Mononuclear cell (primary cell): ENCODE measurements around the gene SLC35F5. TPM values are rescaled to one million over a fixed set of nuclear protein-coding genes. Genes with fewer than 3 reads are reported as not detected.

ENCODE experiments used
- H3K27me3 ChIP-seq: 2 replicates; pipeline ENCODE4 v1.6.0; 2011; ENCODE audit warnings: low read length, control low read depth; ENCODE audit not compliant: insufficient read depth
- H3K4me1 ChIP-seq: 2 replicates; pipeline ENCODE4 v1.5.1; 2011; ENCODE audit warnings: mild to moderate bottlenecking, low read length, control low read depth; ENCODE audit not compliant: insufficient read depth
- H3K4me3 ChIP-seq: 2 replicates; pipeline ENCODE4 v1.5.1; 2011; ENCODE audit warnings: mild to moderate bottlenecking, low read length, moderate library complexity
- H3K9me3 ChIP-seq: 2 replicates; pipeline ENCODE4 v1.5.1; 2011; ENCODE audit warnings: low read depth, mild to moderate bottlenecking, control low read depth, low read length
- total RNA-seq: library from RNA; depleted of rRNA; stranded (reverse); fragments of >200 nt; gene quantifications from one replicate; pipeline ENCODE4 v1.2.3, GENCODE V29; 2012

Gene SLC35F5
- total RNA-seq, 1 donor, result 37.8 TPM

DNA sequence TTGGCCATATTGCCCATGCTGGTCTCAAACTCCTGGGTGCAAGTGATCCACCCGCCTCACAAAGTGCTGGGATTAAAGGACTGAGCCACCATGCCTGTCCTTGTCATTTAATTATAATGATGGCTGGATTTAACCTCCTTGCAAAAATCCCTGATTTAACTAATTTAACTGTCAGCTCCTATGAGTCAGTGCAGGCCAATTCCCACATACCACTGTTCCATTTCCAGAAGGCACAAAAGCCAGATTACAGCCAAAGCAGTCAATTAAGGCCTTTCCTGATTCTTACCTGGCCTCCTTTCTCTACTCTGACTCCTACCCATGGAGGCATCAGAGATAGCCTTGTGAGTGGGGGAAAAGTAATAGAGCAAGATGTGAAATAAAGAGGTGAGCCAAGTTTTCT lies 12.3 kb upstream of the SLC35F5 start:
- Histone ChIP-seq H3K27me3 (no peaks in the 10 kb centered on the region), H3K9me3 (no peaks in the 10 kb centered on the region), H3K4me1 (no peaks in the 10 kb centered on the region), H3K4me3 (no peak overlapping the region)

DNA sequence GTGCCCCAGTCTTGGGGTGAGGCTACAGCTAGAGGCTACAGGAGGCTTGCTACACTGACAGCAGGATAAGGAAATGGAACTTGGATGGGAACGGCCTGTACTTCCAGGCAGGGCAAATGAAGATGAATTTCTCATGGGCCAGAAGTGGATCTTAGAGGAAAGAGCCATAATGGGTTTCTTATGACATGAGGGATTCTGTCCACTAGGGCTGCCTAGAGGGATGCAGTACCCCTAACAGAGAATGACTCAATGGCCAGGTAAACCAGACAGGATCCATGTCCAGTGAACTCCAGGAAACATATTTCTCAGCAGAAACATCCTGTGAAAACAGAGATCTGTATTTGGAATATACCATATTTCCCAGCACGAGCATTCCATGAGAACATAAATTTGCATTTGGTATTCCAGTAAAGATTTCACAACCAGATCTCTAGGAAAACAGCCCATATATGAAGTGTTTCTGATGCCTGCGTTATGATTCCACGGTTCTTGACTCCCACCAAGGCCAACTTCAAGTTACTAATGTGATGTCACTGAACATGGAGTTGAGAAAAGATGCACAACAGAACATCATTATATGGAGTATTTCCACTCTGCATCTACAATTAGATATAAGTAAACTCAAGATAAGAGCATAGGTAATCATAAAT lies 11.5 kb upstream of the SLC35F5 start:
- Histone ChIP-seq H3K4me3 (no peak overlapping the region), H3K27me3 (no peaks in the 10 kb centered on the region), H3K4me1 (no peaks in the 10 kb centered on the region), H3K9me3 (no peaks in the 10 kb centered on the region)

DNA sequence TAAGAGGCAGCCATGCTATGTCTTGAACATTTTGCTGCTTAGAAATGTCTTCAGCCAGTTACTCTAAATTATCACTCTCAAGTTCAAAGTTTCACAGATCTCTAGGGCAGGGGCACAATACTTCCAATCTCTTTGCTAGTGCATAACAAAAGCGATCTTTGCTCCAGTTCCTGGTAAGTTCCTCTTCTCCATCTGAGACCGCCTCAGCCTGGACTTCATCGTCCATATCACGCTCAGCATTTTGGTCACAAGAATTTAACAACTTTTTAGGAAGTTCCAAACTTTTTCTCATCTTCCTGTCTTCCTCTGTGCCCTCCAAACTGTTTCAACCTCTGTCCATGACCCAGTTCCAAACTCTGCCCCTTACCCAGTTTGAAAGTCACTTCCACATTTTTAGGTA lies 8.8 kb upstream of the SLC35F5 start:
- Histone ChIP-seq H3K4me1 (no peaks in the 10 kb centered on the region), H3K9me3 (no peaks in the 10 kb centered on the region), H3K27me3 (no peaks in the 10 kb centered on the region), H3K4me3 (no peak overlapping the region)

DNA sequence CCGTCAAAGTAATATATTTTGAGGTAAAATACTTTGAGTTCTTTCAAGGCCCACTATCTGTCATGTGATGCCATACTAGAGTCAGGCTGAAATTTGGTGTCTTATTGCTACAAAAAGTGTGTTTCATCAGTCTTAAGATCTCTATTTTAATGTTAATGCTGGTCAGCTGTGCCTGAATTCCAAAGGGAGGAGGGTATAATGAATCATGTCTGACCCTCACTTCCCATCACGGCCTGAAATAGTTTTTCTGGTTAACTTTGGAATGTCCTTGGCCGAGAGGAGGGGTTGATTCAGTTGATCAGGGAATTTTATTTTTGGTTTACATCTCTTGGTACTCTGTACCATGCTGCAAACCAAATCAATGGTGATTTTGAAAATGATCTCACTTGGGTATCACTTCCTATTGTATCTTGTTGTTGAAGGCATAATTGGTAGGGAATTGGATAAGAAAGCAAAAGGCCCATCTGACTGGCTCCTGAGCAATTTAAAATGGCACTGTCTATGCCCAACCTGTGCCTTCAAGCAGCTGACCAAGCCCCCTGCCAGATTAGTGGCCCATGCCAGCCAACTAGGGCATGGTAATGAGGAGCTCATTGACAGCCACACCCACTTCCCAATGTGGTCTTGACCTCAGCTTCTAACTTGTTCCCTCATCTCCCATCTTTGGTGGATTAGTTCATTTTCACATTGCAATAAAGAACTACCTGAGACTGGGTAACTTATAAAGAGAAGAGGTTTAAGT lies 6.1 kb upstream of the SLC35F5 start:
- Histone ChIP-seq H3K27me3 (no peaks in the 10 kb centered on the region), H3K9me3 (no peaks in the 10 kb centered on the region), H3K4me3 (no peak overlapping the region), H3K4me1 (peaks cover 4% of the 10 kb centered on the region)

DNA sequence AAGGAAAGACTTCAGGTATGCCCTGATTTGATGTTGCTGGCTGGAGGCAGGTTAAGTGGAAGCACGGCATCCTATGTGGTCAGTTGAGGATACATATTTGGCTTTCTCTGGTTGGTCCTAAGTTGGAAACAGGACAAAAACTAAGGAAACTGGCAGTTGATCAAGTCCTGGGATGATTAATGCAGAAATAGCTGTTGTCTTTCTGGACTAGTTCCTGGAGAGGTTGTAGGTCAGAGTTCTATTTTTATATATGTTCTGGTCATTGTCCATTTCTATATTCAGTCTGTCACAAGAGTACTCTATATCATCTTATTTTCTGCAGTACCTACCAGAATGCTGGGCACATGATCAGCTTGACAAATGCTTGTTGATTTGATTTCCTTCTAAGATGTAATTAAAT lies 4.0 kb upstream of the SLC35F5 start:
- Histone ChIP-seq H3K9me3 (no peaks in the 10 kb centered on the region), H3K27me3 (no peaks in the 10 kb centered on the region), H3K4me1 (peaks cover 11% of the 10 kb centered on the region), H3K4me3 (no peak overlapping the region)

DNA sequence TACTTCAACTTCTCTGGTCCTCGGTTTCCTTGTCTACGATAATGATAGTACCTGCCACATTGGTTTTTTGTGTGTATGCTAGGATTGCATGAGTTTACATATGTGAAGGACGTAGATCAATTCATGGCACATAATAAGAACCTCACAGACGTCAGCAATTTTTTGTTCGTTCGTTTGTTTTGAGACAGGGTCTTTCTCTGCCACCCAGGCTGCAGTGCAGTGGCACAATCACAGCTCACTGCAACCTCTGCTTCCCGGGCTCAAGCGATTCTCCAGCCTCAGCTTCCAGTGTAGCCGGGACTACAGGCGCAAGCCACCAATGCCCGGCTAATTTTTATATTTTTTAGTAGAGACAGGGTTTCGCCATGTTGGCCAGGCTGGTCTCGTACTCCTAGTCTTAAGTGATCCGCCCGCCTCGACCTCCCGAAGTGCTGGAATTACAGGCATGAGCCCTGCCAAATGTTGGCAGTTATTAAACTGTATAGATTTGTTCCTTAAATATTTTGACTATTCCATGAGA lies 756 bp upstream of the SLC35F5 start:
- H3K4me3 ChIP-seq, result peak overlapping the region; percentile 88
- no peaks in the 10 kb centered on the region for H3K27me3 ChIP-seq
- H3K9me3 ChIP-seq, result no peaks in the 10 kb centered on the region

DNA sequence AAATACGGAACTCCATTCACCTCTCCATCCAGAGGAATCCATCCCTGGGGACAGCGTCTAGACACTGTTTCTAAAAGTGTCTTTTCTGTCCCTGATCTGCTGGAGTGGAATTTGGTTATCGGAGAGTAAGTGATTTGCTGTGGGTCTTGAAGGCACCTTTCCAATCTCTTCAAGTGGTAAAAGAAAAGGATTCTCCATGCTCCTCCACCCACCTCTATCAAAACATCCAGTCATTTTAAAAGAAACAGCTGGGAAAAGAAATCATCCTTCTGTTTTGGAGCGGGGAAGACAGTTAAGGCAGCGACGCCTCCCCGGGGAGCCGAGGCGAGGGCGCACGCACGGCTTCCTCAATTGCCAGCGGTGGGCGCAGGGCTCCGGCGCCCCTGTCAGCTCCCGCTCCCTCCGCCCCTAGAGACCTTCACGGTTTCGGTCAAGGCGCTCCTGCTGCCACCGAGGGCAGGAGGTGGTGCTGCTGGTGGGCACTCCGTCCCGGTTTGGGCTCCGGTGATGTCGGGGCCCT lies 547 bp downstream of the SLC35F5 start:
- H3K9me3 ChIP-seq, result no peaks in the 10 kb centered on the region
- peaks cover 17% of the 10 kb centered on the region for H3K4me1 ChIP-seq
- H3K4me3 ChIP-seq, result peak overlapping the region; percentile 88
- H3K27me3 ChIP-seq, result no peaks in the 10 kb centered on the region

More for the DNA sequence above, 756 bp upstream of the SLC35F5 start:
- H3K4me1 ChIP-seq, result peaks cover 17% of the 10 kb centered on the region

DNA sequence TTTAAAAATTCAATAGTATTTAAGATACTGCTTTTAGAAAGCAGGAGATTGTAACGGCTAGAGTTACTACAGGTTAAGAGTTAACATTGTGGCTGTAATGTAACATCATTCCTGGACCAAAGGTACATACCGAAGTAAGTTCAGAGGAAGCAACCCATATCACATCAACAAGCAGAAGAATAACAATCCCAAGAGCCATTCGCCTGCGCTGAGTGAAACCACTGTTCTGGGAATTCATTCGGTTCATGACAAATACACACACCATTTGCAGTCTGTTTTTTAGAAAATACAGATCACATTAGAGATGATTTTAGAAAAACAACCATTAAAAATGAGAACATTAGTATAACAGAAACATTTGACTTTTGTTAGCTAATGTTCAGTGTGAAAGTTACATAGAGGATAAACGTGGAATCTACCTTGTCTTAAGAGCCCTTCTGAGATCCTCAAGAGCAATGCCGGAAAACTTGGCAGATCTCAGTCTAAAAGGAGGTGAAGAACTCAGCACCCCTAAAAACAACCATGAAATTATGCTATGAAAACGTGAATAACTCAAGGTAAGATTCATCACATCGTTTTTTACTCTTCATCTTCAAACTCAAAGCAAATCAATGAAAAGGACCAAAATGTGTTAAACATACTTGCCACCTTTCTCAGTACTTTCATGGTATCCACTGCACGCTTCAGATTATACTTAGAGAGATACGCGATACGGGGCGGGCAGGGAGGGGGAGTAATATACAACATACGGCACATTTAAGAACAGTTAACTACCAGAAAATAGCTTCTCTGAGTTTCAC lies 1.2 kb downstream of the SLC35F5 start:
- no peaks in the 10 kb centered on the region for H3K9me3 ChIP-seq
- no peaks in the 10 kb centered on the region for H3K27me3 ChIP-seq
- peak overlapping the region; percentile 88 for H3K4me3 ChIP-seq
- peaks cover 17% of the 10 kb centered on the region for H3K4me1 ChIP-seq

DNA sequence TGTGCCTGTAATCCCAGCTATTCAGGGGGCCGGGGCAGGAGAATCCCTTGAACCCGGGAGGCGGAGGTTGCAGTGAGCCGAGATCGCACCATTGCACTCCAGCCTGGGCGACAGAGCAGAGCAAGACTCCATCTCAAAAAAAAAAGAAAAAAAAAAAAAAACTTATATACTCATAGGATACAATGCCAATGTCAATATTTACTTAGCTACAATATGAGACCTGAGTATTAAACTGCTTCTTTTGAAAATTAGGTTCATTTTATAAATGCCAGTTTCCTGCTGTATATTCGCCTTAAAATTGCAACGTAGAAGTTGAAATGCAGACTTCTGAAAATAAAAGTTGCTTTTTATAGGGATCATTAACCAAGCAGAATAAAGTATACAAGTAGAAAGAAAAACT lies 2.3 kb downstream of the SLC35F5 start:
- H3K9me3 ChIP-seq, result no peaks in the 10 kb centered on the region
- no peak overlapping the region for H3K4me3 ChIP-seq
- peaks cover 17% of the 10 kb centered on the region for H3K4me1 ChIP-seq

DNA sequence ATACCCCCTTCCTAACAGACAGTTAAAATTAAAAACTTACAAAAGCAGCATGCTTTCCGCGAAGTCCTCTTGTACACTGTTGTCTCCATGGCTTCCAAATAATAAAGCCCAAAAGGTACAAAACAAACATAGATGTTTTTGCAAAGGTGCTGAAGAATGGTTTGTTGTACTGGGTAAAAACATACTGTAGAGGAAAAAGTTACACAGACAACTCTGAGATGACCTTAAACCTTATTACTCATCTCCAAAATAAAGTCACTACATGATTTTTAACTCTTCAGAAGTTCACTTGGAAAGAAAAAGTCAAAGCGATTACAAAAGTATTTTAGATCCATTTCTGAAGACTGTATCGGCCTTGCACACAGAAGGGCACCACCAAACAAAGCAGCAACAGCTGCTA lies 6.1 kb downstream of the SLC35F5 start:
- no peak overlapping the region for H3K4me3 ChIP-seq
- H3K9me3 ChIP-seq, result no peaks in the 10 kb centered on the region
- H3K27me3 ChIP-seq, result no peaks in the 10 kb centered on the region
- H3K4me1 ChIP-seq, result peaks cover 5% of the 10 kb centered on the region

More for the DNA sequence above, 2.3 kb downstream of the SLC35F5 start:
- no peaks in the 10 kb centered on the region for H3K27me3 ChIP-seq

DNA sequence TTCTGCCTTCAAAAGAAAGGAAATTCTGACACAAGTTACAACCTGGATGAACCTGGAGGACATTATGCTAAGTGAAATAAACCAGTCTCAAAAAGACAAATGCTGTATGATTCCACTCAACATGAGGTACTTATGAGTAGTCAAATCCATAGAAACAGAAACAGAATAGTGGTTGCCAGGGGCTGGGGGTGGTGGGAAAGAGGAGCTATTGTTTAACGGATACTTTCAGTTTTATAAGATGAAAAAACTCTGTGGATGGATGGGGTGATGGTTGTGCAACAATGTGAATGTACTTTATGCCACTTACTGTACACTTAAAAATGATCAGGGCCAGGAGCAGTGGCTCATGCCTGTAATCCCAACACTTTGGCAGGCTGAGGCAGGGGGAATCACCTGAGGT lies 15.4 kb downstream of the SLC35F5 start:
- no peak overlapping the region for H3K4me3 ChIP-seq
- H3K9me3 ChIP-seq, result no peaks in the 10 kb centered on the region
- H3K27me3 ChIP-seq, result no peaks in the 10 kb centered on the region
- no peaks in the 10 kb centered on the region for H3K4me1 ChIP-seq

DNA sequence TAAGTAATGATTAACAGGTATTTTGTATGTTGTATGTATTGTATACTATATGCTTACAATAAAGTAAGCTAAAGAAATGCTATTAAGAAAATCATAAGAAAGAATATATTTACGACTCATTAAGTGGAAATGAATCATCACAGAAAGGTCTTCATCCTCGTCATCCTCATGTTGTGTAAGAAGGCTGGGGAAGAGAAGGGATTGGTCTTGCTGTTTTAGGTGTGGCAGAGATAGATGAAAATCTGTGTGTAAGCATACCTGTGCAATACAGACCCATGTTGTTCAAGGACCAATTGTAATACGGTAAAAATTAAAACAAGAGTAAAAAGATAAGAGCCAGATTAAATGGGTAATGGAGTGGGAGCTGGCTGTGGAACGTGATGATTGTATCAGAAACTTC lies 16.6 kb downstream of the SLC35F5 start:
- H3K4me1 ChIP-seq, result no peaks in the 10 kb centered on the region

DNA sequence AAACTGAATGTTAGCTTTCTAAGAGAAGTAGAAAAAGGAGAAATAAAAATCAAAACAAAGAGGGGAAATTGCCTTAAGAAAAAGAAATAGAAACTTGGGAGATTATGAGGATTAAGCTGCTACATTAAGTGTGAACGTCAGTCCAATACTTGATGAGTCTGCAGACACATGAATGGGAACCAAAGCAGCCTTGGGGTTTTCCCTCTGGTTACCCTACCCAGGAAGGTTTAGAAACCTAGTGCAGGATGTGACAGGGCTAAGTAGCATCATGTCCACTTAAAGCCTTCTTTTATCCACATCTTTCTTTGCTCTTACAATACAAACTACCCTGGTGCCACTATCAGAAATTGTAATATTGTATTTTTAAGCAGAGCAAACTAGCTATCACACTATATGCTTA lies 22.3 kb downstream of the SLC35F5 start:
- Histone ChIP-seq H3K27me3 (no peaks in the 10 kb centered on the region), H3K4me3 (no peak overlapping the region), H3K4me1 (no peaks in the 10 kb centered on the region), H3K9me3 (no peaks in the 10 kb centered on the region)

More for the DNA sequence above, 16.6 kb downstream of the SLC35F5 start:
- Histone ChIP-seq H3K4me3 (no peak overlapping the region), H3K27me3 (no peaks in the 10 kb centered on the region), H3K9me3 (no peaks in the 10 kb centered on the region)

DNA sequence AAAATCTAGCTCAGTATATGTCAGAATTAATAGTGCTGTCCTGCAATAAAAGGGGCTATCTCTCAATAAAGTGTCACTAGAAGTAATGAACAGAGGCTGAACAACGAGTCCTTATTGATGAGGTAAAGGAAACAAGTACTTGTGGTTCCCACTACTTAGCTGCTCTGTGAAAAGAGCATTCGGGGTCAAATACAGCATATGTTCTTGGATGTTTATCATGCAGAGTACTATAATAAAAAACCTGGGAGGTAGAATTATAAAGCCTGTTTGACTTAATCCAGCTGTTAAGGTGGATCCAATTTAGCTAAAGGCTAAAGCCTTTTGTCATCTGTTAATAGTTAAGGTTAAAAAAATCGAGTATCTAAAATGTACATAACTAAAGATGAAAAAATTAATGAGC lies 32.4 kb downstream of the SLC35F5 start:
- no peaks in the 10 kb centered on the region for H3K4me1 ChIP-seq
- no peaks in the 10 kb centered on the region for H3K27me3 ChIP-seq
- H3K4me3 ChIP-seq, result no peak overlapping the region
- H3K9me3 ChIP-seq, result no peaks in the 10 kb centered on the region

DNA sequence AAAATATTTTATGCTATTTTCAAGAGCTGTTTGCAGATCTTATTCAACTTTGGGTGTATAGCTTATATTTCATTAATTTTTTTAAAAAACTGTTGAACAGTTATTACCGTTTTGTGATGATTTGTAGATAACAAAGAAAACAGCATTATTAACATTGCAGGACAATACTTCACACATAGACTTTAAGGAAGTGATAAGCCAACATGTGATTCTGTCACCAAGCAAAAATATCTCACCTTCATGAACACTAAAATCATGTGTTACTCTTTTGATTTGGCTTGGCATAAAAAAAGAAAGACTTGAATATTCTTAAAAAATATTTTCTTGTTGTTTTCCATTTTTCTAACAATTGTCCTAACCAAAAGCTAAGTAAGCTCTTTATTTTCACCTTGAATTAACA lies 33.0 kb downstream of the SLC35F5 start:
- H3K9me3 ChIP-seq, result no peaks in the 10 kb centered on the region
- no peak overlapping the region for H3K4me3 ChIP-seq
- no peaks in the 10 kb centered on the region for H3K27me3 ChIP-seq
- no peaks in the 10 kb centered on the region for H3K4me1 ChIP-seq
